CD14-positive monocyte (primary cell): ENCODE data around the gene EGFLAM. TPM values are rescaled to one million over a fixed set of nuclear protein-coding genes. Genes with fewer than 3 reads are reported as not detected.

Experiments used
- DNase-seq, 3 donors: peaks; one replicate each; pipeline ENCODE4 v3.0.0-alpha.2; 2011 to 2022
- H2AFZ ChIP-seq: 2 replicates; pipeline ENCODE4 v1.6.0; 2012; ENCODE audit warnings: mild to moderate bottlenecking, low read depth, low read length, inconsistent platforms; ENCODE audit not compliant: insufficient read depth, poor library complexity, severe bottlenecking
- H3K27ac ChIP-seq, 2 donors: 1 replicate in 1 of 2; 2 replicates in 1 of 2; pipeline ENCODE4 v1.5.1; 2012 to 2013; ENCODE audit warnings: low read length in 2 of 2, control low read depth in 1 of 2, inconsistent platforms in 1 of 2, low read depth in 1 of 2, mild to moderate bottlenecking in 1 of 2
- H3K27me3 ChIP-seq, 2 donors: one replicate each; pipeline versions ENCODE4 v1.6.0 to v1.6.1; 2011 to 2013; ENCODE audit warnings: low read length in 2 of 2; ENCODE audit not compliant: control insufficient read depth in 2 of 2, insufficient read depth in 2 of 2
- H3K36me3 ChIP-seq, 2 donors: replicated peaks in 1 of 2; 1 replicate in 1 of 2; 2 replicates in 1 of 2; pipeline versions ENCODE4 v1.5.1 to v1.6.1; 2012 to 2013; ENCODE audit warnings: low read length in 2 of 2, control low read depth in 1 of 2, inconsistent platforms in 1 of 2, mild to moderate bottlenecking in 1 of 2; ENCODE audit not compliant: insufficient read depth in 2 of 2, control insufficient read depth in 1 of 2
- H3K4me1 ChIP-seq, 2 donors: 1 replicate in 1 of 2; 2 replicates in 1 of 2; pipeline versions ENCODE4 v1.5.1 to v1.6.1; 2012 to 2013; ENCODE audit warnings: low read length in 2 of 2, control low read depth in 1 of 2, inconsistent platforms in 1 of 2, mild to moderate bottlenecking in 1 of 2, moderate library complexity in 1 of 2; ENCODE audit not compliant: insufficient read depth in 2 of 2, control insufficient read depth in 1 of 2
- H3K4me2 ChIP-seq: replicated peaks from 2 replicates; pipeline ENCODE3; 2012; ENCODE audit warnings: low read length, moderate library complexity, mild to moderate bottlenecking; ENCODE audit not compliant: poor library complexity, severe bottlenecking; ENCODE audit errors: extremely low read depth
- H3K4me3 ChIP-seq, 3 experiments: fragments of 200-600 bp in 1 of 3; sonication (generic) in 1 of 3; replicated peaks in 1 of 3; 1 replicate in 2 of 3; 2 replicates in 1 of 3; pipeline ENCODE4 v1.5.1; 2011 to 2013; ENCODE audit warnings: low read length in 3 of 3, mild to moderate bottlenecking in 3 of 3, control low read depth in 2 of 3, low read depth in 2 of 3, inconsistent platforms in 1 of 3, moderate library complexity in 1 of 3
- H3K79me2 ChIP-seq: 2 replicates; pipeline ENCODE4 v1.6.0; 2012; ENCODE audit warnings: mild to moderate bottlenecking, control low read depth, inconsistent platforms, low read length, moderate library complexity; ENCODE audit not compliant: insufficient read depth
- H3K9ac ChIP-seq: 2 replicates; pipeline ENCODE4 v1.6.0; 2017; ENCODE audit warnings: low read length, mild to moderate bottlenecking; ENCODE audit not compliant: insufficient read depth, poor library complexity, severe bottlenecking
- H3K9me3 ChIP-seq, 2 donors: replicated peaks in 1 of 2; 1 replicate in 1 of 2; 2 replicates in 1 of 2; pipeline versions ENCODE4 v1.5.1 to v1.6.1; 2012 to 2013; ENCODE audit warnings: low read length in 2 of 2, control low read depth in 1 of 2; ENCODE audit not compliant: control insufficient read depth in 1 of 2, insufficient read depth in 1 of 2
- H4K20me1 ChIP-seq: 2 replicates; pipeline ENCODE4 v1.6.0; 2012; ENCODE audit warnings: mild to moderate bottlenecking, low read length, control low read depth, moderate library complexity; ENCODE audit not compliant: insufficient read depth
- H3K27ac Mint-ChIP-seq, 7 donors: one replicate each; pipeline ENCODE4 v1.8.0; 2020; ENCODE audit warnings: mild to moderate bottlenecking in 7 of 7, mixed read lengths in 7 of 7, moderate library complexity in 6 of 7, inconsistent platforms in 2 of 7
- H3K27me3 Mint-ChIP-seq, 3 donors: one replicate each; pipeline ENCODE4 v1.8.0; 2021 to 2022; ENCODE audit warnings: low read depth in 3 of 3, mild to moderate bottlenecking in 3 of 3, mixed read lengths in 3 of 3, moderate library complexity in 3 of 3, inconsistent platforms in 1 of 3
- H3K36me3 Mint-ChIP-seq, 2 donors: one replicate each; pipeline ENCODE4 v1.8.0; 2020; ENCODE audit warnings: mixed read lengths in 2 of 2, inconsistent platforms in 1 of 2, mild to moderate bottlenecking in 1 of 2
- H3K4me1 Mint-ChIP-seq: one replicate; pipeline ENCODE4 v1.8.0; 2020; ENCODE audit warnings: mild to moderate bottlenecking, mixed read lengths
- H3K4me3 Mint-ChIP-seq, 2 donors: one replicate each; pipeline ENCODE4 v1.8.0; 2020; ENCODE audit warnings: mild to moderate bottlenecking in 2 of 2, mixed read lengths in 2 of 2, moderate library complexity in 1 of 2
- H3K9me3 Mint-ChIP-seq, 7 donors: one replicate each; pipeline ENCODE4 v1.8.0; 2020 to 2022; ENCODE audit warnings: mixed read lengths in 7 of 7, mild to moderate bottlenecking in 6 of 7, moderate library complexity in 6 of 7, inconsistent platforms in 2 of 7
- CTCF ChIP-seq: fragments of 200-600 bp; IDR thresholded peaks from one replicate; pipeline ENCODE4 v1.8.0; 2022; ENCODE audit warnings: antibody characterized with exemption, mild to moderate bottlenecking
- WGBS: methylation state at CpG from one replicate; pipeline ENCODE4 v1.1.5; 2013; ENCODE audit warnings: missing lambda C conversion rate; ENCODE audit not compliant: insufficient coverage; 5-methylcytosine and 5-hydroxymethylcytosine counted together
- intact Hi-C, 2 donors: fragments of 100-400 bp; cut with micrococcal nuclease; formaldehyde crosslinking; loops; one replicate each; pipeline versions ENCODE4 v1.15.0 to v1.15.1; 2023
- polyA plus RNA-seq, 3 donors: library from polyadenylated mRNA; depleted of rRNA in 1 of 3; unstranded in 2 of 3; stranded (reverse) in 1 of 3; fragments of 300-500 nt in 2 of 3; fragments of >200 nt in 1 of 3; fragmentation: Illumina TruSeq in 2 of 3; gene quantifications; 1 replicate in 2 of 3; 2 replicates in 1 of 3; pipeline ENCODE4 v1.2.3, GENCODE V29; 2012 to 2021

EGFLAM gene
- polyA plus RNA-seq, 3 donors, result not detected

GRCh38 chr5:38362713-38363112 is 104.4 kb downstream of the EGFLAM start:
- no peaks in the 10 kb centered on the region for H3K9me3 ChIP-seq
- H3K79me2 ChIP-seq, result no peaks in the 10 kb centered on the region
- no peak for DNase-seq
- no peaks in the 10 kb centered on the region for H3K27me3 ChIP-seq
- no peak overlapping the region for H3K4me2 ChIP-seq
- no CpG with 5 or more reads among the region's 3 CpGs for WGBS
- no peak overlapping the region for H2AFZ ChIP-seq
- H3K36me3 Mint-ChIP-seq, result no peaks in the 10 kb centered on the region
- H3K36me3 ChIP-seq, result no peaks in the 10 kb centered on the region
- H3K4me1 ChIP-seq, result no peaks in the 10 kb centered on the region
- peaks cover 0 to 8% (median 2%) of the 10 kb centered on the region in 3 donors for H3K27me3 Mint-ChIP-seq
- H3K4me3 Mint-ChIP-seq, result no peak overlapping the region
- no peaks in the 10 kb centered on the region for H4K20me1 ChIP-seq
- intact Hi-C loops, result no loop called here
- H3K9ac ChIP-seq, result no peak overlapping the region
- no peak overlapping the region for H3K27ac Mint-ChIP-seq
- peaks cover 0 to 9% (median 0%) of the 10 kb centered on the region in 7 donors for H3K9me3 Mint-ChIP-seq
- H3K4me1 Mint-ChIP-seq, result no peaks in the 10 kb centered on the region
- no peak overlapping the region for H3K4me3 ChIP-seq
- H3K27ac ChIP-seq, result no peak overlapping the region
- no peak for TF ChIP-seq CTCF

- Mint-ChIP-seq H3K4me1 (no peaks in the 10 kb centered on the region), H3K9me3 (peaks cover 0 to 6% (median 0%) of the 10 kb centered on the region in 7 donors), H3K27ac (no peak overlapping the region), H3K27me3 (peaks cover 5 to 10% (median 7%) of the 10 kb centered on the region in 3 donors), H3K4me3 (no peak overlapping the region), H3K36me3 (no peaks in the 10 kb centered on the region)
- Histone ChIP-seq H3K4me2 (no peak overlapping the region), H4K20me1 (no peaks in the 10 kb centered on the region), H2AFZ (no peak overlapping the region), H3K27me3 (no peaks in the 10 kb centered on the region), H3K36me3 (no peaks in the 10 kb centered on the region), H3K79me2 (no peaks in the 10 kb centered on the region), H3K9me3 (no peaks in the 10 kb centered on the region), H3K9ac (no peak overlapping the region), H3K4me3 (no peak overlapping the region), H3K27ac (no peak overlapping the region), H3K4me1 (no peaks in the 10 kb centered on the region)
- TF ChIP-seq CTCF, result no peak
- no peak for DNase-seq
- intact Hi-C loops, result no loop called here
- WGBS, result 80% methylated on average over 1 of the region's 2 CpGs
Observed at GRCh38 chr5:38364825-38365224, 106.5 kb downstream of the EGFLAM start.
